Measurements from ENCODE around the gene ID1. TPM values are rescaled to one million over a fixed set of nuclear protein-coding genes. Genes with fewer than 3 reads are reported as not detected.

ID1 gene
- total and polyA plus RNA-seq, 2 of the 13 experiments (the other 11 are each of a cell fraction or from before 2014, with no cell fraction given): 320 to 419 TPM

DNA sequence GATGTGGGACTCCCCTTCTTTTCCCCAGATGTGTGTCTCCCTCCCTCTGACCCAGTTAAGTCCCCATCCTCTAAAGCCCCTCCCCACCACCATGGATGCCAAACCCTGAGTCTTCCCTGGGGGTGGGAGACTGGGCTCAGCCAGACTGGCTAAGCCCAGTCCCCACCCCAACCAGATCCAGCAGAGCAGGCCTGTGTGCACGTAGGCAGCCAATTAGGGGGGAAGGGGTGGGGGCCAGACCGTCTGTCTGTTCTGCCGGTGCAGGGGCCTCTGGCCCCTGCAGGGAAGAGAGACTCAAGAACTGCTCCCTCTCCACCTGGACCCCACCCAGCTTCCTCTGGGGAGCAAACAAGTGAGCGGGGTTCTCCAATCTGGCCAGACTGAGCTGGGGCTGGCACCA, 33.2 kb downstream of the ID1 start (continued):
- TF ChIP-seq, protein P1, sequence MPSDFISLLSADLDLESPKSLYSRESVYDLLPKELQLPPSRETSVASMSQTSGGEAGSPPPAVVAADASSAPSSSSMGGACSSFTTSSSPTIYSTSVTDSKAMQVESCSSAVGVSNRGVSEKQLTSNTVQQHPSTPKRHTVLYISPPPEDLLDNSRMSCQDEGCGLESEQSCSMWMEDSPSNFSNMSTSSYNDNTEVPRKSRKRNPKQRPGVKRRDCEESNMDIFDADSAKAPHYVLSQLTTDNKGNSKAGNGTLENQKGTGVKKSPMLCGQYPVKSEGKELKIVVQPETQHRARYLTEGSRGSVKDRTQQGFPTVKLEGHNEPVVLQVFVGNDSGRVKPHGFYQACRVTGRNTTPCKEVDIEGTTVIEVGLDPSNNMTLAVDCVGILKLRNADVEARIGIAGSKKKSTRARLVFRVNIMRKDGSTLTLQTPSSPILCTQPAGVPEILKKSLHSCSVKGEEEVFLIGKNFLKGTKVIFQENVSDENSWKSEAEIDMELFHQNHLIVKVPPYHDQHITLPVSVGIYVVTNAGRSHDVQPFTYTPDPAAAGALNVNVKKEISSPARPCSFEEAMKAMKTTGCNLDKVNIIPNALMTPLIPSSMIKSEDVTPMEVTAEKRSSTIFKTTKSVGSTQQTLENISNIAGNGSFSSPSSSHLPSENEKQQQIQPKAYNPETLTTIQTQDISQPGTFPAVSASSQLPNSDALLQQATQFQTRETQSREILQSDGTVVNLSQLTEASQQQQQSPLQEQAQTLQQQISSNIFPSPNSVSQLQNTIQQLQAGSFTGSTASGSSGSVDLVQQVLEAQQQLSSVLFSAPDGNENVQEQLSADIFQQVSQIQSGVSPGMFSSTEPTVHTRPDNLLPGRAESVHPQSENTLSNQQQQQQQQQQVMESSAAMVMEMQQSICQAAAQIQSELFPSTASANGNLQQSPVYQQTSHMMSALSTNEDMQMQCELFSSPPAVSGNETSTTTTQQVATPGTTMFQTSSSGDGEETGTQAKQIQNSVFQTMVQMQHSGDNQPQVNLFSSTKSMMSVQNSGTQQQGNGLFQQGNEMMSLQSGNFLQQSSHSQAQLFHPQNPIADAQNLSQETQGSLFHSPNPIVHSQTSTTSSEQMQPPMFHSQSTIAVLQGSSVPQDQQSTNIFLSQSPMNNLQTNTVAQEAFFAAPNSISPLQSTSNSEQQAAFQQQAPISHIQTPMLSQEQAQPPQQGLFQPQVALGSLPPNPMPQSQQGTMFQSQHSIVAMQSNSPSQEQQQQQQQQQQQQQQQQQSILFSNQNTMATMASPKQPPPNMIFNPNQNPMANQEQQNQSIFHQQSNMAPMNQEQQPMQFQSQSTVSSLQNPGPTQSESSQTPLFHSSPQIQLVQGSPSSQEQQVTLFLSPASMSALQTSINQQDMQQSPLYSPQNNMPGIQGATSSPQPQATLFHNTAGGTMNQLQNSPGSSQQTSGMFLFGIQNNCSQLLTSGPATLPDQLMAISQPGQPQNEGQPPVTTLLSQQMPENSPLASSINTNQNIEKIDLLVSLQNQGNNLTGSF (CRISPR knock-in tag; IDR thresholded peaks at IDR 0.05): no peak
- peak; percentile 33; the same call in 1 of the 2 replicates for TF ChIP-seq ZFX (CRISPR knock-in tag; IDR thresholded peaks at IDR 0.05; ENCODE audit: low read depth)
- TF ChIP-seq ZNF563 (CRISPR knock-in tag; IDR thresholded peaks at IDR 0.05): no peak
- no peak for TF ChIP-seq NFE2L2 (IDR thresholded peaks at IDR 0.05; ENCODE audit: low read length)
- TF ChIP-seq, protein P2, sequence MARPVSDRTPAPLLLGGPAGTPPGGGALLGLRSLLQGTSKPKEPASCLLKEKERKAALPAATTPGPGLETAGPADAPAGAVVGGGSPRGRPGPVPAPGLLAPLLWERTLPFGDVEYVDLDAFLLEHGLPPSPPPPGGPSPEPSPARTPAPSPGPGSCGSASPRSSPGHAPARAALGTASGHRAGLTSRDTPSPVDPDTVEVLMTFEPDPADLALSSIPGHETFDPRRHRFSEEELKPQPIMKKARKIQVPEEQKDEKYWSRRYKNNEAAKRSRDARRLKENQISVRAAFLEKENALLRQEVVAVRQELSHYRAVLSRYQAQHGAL (CRISPR knock-in tag; IDR thresholded peaks at IDR 0.05; ENCODE audit: not compliant biosample characterization): no peak
- no peak for TF ChIP-seq ZNF773 (CRISPR knock-in tag; IDR thresholded peaks at IDR 0.05; ENCODE audit: borderline replicate concordance)
- TF ChIP-seq ZFAT (CRISPR knock-in tag; conservative IDR thresholded peaks at IDR 0.05): no peak
- TF ChIP-seq, protein P3, sequence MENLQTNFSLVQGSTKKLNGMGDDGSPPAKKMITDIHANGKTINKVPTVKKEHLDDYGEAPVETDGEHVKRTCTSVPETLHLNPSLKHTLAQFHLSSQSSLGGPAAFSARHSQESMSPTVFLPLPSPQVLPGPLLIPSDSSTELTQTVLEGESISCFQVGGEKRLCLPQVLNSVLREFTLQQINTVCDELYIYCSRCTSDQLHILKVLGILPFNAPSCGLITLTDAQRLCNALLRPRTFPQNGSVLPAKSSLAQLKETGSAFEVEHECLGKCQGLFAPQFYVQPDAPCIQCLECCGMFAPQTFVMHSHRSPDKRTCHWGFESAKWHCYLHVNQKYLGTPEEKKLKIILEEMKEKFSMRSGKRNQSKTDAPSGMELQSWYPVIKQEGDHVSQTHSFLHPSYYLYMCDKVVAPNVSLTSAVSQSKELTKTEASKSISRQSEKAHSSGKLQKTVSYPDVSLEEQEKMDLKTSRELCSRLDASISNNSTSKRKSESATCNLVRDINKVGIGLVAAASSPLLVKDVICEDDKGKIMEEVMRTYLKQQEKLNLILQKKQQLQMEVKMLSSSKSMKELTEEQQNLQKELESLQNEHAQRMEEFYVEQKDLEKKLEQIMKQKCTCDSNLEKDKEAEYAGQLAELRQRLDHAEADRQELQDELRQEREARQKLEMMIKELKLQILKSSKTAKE (CRISPR knock-in tag; IDR thresholded peaks at IDR 0.05; ENCODE audit: borderline replicate concordance): peak; percentile 44; the same call in 1 of the 2 replicates
- TF ChIP-seq, protein P4, sequence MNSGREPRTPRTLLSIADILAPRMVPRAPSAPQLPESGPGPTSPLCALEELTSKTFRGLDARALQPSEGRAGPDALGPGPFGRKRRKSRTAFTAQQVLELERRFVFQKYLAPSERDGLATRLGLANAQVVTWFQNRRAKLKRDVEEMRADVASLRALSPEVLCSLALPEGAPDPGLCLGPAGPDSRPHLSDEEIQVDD (CRISPR knock-in tag; IDR thresholded peaks at IDR 0.05; ENCODE audit: borderline replicate concordance): no peak
- TF ChIP-seq ZSCAN21 (CRISPR knock-in tag; IDR thresholded peaks at IDR 0.05; ENCODE audit: borderline replicate concordance): no peak
- TF ChIP-seq, protein P5, sequence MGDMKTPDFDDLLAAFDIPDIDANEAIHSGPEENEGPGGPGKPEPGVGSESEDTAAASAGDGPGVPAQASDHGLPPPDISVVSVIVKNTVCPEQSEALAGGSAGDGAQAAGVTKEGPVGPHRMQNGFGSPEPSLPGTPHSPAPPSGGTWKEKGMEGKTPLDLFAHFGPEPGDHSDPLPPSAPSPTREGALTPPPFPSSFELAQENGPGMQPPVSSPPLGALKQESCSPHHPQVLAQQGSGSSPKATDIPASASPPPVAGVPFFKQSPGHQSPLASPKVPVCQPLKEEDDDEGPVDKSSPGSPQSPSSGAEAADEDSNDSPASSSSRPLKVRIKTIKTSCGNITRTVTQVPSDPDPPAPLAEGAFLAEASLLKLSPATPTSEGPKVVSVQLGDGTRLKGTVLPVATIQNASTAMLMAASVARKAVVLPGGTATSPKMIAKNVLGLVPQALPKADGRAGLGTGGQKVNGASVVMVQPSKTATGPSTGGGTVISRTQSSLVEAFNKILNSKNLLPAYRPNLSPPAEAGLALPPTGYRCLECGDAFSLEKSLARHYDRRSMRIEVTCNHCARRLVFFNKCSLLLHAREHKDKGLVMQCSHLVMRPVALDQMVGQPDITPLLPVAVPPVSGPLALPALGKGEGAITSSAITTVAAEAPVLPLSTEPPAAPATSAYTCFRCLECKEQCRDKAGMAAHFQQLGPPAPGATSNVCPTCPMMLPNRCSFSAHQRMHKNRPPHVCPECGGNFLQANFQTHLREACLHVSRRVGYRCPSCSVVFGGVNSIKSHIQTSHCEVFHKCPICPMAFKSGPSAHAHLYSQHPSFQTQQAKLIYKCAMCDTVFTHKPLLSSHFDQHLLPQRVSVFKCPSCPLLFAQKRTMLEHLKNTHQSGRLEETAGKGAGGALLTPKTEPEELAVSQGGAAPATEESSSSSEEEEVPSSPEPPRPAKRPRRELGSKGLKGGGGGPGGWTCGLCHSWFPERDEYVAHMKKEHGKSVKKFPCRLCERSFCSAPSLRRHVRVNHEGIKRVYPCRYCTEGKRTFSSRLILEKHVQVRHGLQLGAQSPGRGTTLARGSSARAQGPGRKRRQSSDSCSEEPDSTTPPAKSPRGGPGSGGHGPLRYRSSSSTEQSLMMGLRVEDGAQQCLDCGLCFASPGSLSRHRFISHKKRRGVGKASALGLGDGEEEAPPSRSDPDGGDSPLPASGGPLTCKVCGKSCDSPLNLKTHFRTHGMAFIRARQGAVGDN (CRISPR knock-in tag; IDR thresholded peaks at IDR 0.05): peak; percentile 57
- TF ChIP-seq SMARCC2 (IDR thresholded peaks at IDR 0.05): no peak
- TF ChIP-seq ZNF570 (CRISPR knock-in tag; IDR thresholded peaks at IDR 0.05; ENCODE audit: borderline replicate concordance): no peak
- peak; percentile 35; the same call in 1 of the 2 replicates for TF ChIP-seq ZNF317 (CRISPR knock-in tag; IDR thresholded peaks at IDR 0.05)
- TF ChIP-seq, protein P6, sequence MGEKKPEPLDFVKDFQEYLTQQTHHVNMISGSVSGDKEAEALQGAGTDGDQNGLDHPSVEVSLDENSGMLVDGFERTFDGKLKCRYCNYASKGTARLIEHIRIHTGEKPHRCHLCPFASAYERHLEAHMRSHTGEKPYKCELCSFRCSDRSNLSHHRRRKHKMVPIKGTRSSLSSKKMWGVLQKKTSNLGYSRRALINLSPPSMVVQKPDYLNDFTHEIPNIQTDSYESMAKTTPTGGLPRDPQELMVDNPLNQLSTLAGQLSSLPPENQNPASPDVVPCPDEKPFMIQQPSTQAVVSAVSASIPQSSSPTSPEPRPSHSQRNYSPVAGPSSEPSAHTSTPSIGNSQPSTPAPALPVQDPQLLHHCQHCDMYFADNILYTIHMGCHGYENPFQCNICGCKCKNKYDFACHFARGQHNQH (CRISPR knock-in tag; IDR thresholded peaks at IDR 0.05): 0 out of 2 replicates have a peak, but pooled peaks have one; percentile 8

Measured in HepG2 (cell line).